Thoracic aorta (tissue), 2 donors: ENCODE data around the gene ZDBF2. TPM values are rescaled to one million over a fixed set of nuclear protein-coding genes. Genes with fewer than 3 reads are reported as not detected.

ENCODE experiments used
- ATAC-seq: fragments of 150-250 bp; one replicate; pipeline ENCODE4 v1.8.0; 2017; ENCODE audit warnings: low read depth; ENCODE audit not compliant: insufficient number of reproducible peaks, low FRiP score
- DNase-seq: peaks from one replicate; pipeline ENCODE4 v3.0.0-alpha.2; 2020; ENCODE audit warnings: low spot score
- H3K27ac ChIP-seq, 2 donors: fragments of 200-600 bp; sonication (generic); 1 replicate in 1 of 2; 2 replicates in 1 of 2; pipeline ENCODE4 v1.5.1; 2016; ENCODE audit warnings: mild to moderate bottlenecking in 2 of 2, moderate library complexity in 2 of 2
- H3K27me3 ChIP-seq: fragments of 200-600 bp; sonication (generic); replicated peaks from 2 replicates; pipeline ENCODE4 v1.6.0; 2016; ENCODE audit warnings: mild to moderate bottlenecking; ENCODE audit not compliant: insufficient read depth
- H3K36me3 ChIP-seq: fragments of 200-600 bp; sonication (generic); one replicate; pipeline ENCODE4 v1.5.1; 2016
- H3K4me1 ChIP-seq, 2 donors: fragments of 200-600 bp; sonication (generic); 1 replicate in 1 of 2; 2 replicates in 1 of 2; pipeline versions ENCODE4 v1.5.1 to v1.6.0; 2016; ENCODE audit warnings: low read depth in 2 of 2, mild to moderate bottlenecking in 1 of 2; ENCODE audit not compliant: control insufficient read depth in 1 of 2
- H3K4me3 ChIP-seq: fragments of 200-600 bp; sonication (generic); 2 replicates; pipeline ENCODE4 v1.5.1; 2016; ENCODE audit warnings: mild to moderate bottlenecking
- H3K9me3 ChIP-seq: fragments of 200-600 bp; sonication (generic); 2 replicates; pipeline ENCODE4 v1.5.1; 2016
- total RNA-seq, 2 donors: library from RNA; depleted of rRNA; stranded (reverse); fragments of >200 nt; gene quantifications; one replicate each; pipeline versions ENCODE4 v1.1.0 to v1.2.3, GENCODE V29; 2016
- TF ChIP-seq, protein P1 (sequence below): fragments of 200-600 bp; sonication (generic); IDR thresholded peaks from one replicate; pipeline ENCODE4 v1.5.1; 2019; ENCODE audit warnings: antibody characterized with exemption

Gene ZDBF2
- total RNA-seq, 2 donors from 2014 or later: 12.7 to 18.3 TPM

DNA sequence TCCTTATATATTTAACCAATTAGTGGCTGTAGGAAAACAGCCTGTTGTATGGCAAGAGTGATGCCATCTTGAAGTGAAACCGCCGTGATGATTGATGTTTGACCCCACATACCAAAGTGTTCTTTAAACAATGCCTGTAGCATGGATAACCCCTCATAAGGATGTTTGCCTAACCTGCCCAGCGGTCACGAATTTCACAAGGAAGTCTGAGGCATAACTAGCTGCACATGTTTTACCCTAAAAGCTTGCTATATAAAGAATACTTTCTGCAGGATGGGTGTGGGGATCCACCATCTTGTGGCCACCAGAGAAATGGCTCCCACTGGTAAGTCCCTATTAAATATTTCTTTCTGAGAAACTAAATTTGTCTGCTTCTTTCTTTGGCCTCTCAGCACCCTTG, 68.7 kb downstream of the ZDBF2 start:
- TF ChIP-seq, protein P1, sequence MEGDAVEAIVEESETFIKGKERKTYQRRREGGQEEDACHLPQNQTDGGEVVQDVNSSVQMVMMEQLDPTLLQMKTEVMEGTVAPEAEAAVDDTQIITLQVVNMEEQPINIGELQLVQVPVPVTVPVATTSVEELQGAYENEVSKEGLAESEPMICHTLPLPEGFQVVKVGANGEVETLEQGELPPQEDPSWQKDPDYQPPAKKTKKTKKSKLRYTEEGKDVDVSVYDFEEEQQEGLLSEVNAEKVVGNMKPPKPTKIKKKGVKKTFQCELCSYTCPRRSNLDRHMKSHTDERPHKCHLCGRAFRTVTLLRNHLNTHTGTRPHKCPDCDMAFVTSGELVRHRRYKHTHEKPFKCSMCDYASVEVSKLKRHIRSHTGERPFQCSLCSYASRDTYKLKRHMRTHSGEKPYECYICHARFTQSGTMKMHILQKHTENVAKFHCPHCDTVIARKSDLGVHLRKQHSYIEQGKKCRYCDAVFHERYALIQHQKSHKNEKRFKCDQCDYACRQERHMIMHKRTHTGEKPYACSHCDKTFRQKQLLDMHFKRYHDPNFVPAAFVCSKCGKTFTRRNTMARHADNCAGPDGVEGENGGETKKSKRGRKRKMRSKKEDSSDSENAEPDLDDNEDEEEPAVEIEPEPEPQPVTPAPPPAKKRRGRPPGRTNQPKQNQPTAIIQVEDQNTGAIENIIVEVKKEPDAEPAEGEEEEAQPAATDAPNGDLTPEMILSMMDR: no peak
- ATAC-seq (no peak), DNase-seq (no peak)
- no peaks in the 10 kb centered on the region for H3K4me1 ChIP-seq
- no peak overlapping the region for H3K27ac ChIP-seq
- no peaks in the 10 kb centered on the region for H3K36me3 ChIP-seq
- H3K27me3 ChIP-seq: no peaks in the 10 kb centered on the region
- H3K4me3 ChIP-seq: no peak overlapping the region
- H3K9me3 ChIP-seq: peaks cover 3% of the 10 kb centered on the region

DNA sequence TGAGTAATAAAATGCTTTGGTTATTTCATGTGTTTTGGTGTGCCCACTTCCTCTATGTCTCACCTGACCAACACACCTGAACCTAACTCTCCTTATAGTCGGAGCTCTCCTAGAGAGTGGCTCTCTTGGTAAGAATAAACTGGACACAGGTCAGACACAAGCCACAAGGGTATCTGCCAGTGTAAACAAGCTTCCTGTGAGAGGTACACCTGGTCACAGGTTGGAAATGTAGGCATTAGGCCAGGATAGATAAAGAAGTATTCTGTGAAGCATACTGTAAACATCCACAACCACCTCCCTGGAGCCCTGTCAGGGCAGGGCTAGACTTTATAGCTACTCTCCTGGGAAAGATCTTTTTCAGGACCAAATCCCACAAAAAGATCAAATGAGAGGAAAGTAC, 69.4 kb downstream of the ZDBF2 start:
- Histone ChIP-seq H3K27me3 (no peaks in the 10 kb centered on the region), H3K4me1 (no peaks in the 10 kb centered on the region), H3K9me3 (peaks cover 3% of the 10 kb centered on the region), H3K4me3 (no peak overlapping the region), H3K27ac (no peak overlapping the region), H3K36me3 (no peaks in the 10 kb centered on the region)
- TF ChIP-seq, protein P1: no peak
- DNase-seq (no peak), ATAC-seq (no peak)

DNA sequence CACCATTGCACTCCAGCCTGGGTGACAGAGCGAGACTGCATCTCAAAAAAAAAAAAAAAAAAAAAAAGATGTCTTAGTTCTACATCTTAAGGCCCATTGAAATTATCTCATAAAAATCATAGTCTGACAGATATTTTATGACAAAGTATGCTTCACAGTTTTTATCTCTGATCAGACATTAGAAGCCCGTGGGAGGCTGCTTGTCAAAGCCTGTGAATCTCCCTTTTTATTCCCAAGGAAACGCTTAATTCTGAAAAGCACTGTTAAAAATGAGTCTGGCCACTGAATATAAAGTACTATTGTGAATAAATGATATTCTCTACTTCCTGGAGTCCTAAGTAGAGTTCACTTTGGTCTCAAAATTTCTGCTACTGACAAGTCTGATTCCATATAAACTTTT, 71.1 kb downstream of the ZDBF2 start:
- TF ChIP-seq, protein P1: no peak
- Histone ChIP-seq H3K36me3 (no peaks in the 10 kb centered on the region), H3K27ac (no peak overlapping the region), H3K4me3 (no peak overlapping the region), H3K9me3 (peaks cover 3% of the 10 kb centered on the region), H3K4me1 (no peaks in the 10 kb centered on the region), H3K27me3 (no peaks in the 10 kb centered on the region)
- ATAC-seq (no peak), DNase-seq (no peak)

DNA sequence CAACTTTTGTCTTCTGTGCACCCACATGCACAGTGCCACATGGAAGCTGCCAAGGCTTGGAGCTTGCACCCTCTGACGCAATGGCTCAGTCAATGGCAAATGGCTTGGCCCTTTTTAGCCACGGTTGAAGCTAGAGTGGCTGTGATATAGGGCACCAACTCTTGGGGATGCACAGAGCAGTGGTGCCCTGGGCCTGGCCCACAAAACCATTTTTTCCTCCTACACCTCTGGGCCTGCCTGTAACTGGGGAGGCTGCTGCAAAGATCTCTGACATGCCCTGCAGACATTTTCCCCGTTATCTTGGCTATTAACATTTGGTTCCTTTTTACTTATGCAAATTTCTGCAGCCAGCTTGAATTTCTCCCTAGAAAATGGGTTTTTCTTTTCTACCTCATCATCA, 74.9 kb downstream of the ZDBF2 start:
- Histone ChIP-seq H3K4me1 (no peaks in the 10 kb centered on the region), H3K36me3 (no peaks in the 10 kb centered on the region), H3K27me3 (no peaks in the 10 kb centered on the region), H3K4me3 (no peak overlapping the region), H3K27ac (no peak overlapping the region), H3K9me3 (peaks cover 3% of the 10 kb centered on the region)
- TF ChIP-seq, protein P1: no peak
- no peak for DNase-seq
- no peak for ATAC-seq

DNA sequence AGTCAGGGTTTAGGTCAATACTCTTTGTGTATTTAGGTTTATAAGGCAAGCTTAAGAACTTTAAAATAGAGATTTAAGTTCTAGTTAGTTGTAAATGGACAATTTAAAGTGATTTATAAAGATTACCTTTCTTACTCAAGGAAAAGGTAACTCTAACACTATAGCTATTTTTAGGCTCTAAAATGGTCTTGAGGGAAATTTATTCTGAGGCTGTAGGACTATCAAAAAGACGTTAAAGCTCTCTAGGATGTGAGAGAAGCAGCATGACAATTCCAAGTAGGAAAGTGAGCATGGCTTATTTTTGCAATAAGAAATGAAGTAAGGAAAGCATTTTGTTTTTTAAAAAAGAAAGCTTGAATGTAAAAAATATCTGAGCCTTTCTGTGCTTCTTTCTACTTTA, 78.1 kb downstream of the ZDBF2 start:
- TF ChIP-seq, protein P1: no peak
- Histone ChIP-seq H3K9me3 (no peaks in the 10 kb centered on the region), H3K27me3 (no peaks in the 10 kb centered on the region), H3K4me1 (no peaks in the 10 kb centered on the region), H3K27ac (no peak overlapping the region), H3K4me3 (no peak overlapping the region), H3K36me3 (no peaks in the 10 kb centered on the region)
- ATAC-seq (no peak), DNase-seq (no peak)
